ENCODE results near the gene KIF4A. TPM values are rescaled to one million over a fixed set of nuclear protein-coding genes. Genes with fewer than 3 reads are reported as not detected.

Gene KIF4A
- total RNA-seq, 1 experiment from 2014 or later = 36.2 TPM

DNA sequence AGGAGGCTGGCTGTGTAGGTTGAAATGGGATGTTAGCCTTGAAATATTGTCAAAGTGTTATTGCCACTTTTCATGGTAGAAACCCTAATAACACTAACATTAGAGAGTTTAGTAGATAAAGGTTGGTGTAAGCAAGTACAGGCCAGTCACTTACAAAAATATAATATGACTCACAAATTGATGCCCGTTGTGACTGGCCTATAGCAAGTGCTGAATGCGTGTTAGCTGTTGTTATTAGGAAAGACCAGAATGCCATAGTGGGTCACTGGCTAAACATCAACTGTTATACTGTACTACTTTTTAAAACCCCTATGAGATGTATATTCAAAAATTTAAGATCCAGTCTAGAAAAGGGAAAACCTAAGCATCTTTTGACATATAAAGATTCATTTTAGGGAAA lies 112.8 kb downstream of the KIF4A start:
- H3K27ac Mint-ChIP-seq = no peak overlapping the region
- H3K36me3 Mint-ChIP-seq = peaks cover 34% of the 10 kb centered on the region
- no peak for DNase-seq (ENCODE audit: low spot score)
- CTCF ChIA-PET = no interaction called here
- no peak for ATAC-seq
- POLR2A ChIA-PET = no interaction called here
- H3K9me3 Mint-ChIP-seq = no peaks in the 10 kb centered on the region
- no peaks in the 10 kb centered on the region for H3K4me1 Mint-ChIP-seq
- TF ChIP-seq ZBTB21 (CRISPR knock-in tag; IDR thresholded peaks at IDR 0.05; ENCODE audit: borderline replicate concordance) (no peak), CBFB (CRISPR knock-in tag; IDR thresholded peaks at IDR 0.05; ENCODE audit: low read depth) (no peak), RORB (CRISPR knock-in tag; IDR thresholded peaks at IDR 0.05) (no peak), NFYB (CRISPR knock-in tag; conservative IDR thresholded peaks at IDR 0.05; ENCODE audit: low read depth) (no peak), E2F4 (CRISPR knock-in tag; IDR thresholded peaks at IDR 0.05; ENCODE audit: borderline replicate concordance, low read depth) (no peak), SMAD4 (CRISPR knock-in tag; IDR thresholded peaks at IDR 0.05) (no peak), EMX1 (CRISPR knock-in tag; IDR thresholded peaks at IDR 0.05) (no peak), SMAD3 (CRISPR knock-in tag; IDR thresholded peaks at IDR 0.05; ENCODE audit: borderline replicate concordance) (no peak), ZNF121 (CRISPR knock-in tag; IDR thresholded peaks at IDR 0.05) (no peak)
- TF ChIP-seq, protein P1, sequence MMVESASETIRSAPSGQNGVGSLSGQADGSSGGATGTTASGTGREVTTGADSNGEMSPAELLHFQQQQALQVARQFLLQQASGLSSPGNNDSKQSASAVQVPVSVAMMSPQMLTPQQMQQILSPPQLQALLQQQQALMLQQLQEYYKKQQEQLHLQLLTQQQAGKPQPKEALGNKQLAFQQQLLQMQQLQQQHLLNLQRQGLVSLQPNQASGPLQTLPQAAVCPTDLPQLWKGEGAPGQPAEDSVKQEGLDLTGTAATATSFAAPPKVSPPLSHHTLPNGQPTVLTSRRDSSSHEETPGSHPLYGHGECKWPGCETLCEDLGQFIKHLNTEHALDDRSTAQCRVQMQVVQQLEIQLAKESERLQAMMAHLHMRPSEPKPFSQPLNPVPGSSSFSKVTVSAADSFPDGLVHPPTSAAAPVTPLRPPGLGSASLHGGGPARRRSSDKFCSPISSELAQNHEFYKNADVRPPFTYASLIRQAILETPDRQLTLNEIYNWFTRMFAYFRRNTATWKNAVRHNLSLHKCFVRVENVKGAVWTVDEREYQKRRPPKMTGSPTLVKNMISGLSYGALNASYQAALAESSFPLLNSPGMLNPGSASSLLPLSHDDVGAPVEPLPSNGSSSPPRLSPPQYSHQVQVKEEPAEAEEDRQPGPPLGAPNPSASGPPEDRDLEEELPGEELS (CRISPR knock-in tag; IDR thresholded peaks at IDR 0.05) = no peak
- TF ChIP-seq, protein P2, sequence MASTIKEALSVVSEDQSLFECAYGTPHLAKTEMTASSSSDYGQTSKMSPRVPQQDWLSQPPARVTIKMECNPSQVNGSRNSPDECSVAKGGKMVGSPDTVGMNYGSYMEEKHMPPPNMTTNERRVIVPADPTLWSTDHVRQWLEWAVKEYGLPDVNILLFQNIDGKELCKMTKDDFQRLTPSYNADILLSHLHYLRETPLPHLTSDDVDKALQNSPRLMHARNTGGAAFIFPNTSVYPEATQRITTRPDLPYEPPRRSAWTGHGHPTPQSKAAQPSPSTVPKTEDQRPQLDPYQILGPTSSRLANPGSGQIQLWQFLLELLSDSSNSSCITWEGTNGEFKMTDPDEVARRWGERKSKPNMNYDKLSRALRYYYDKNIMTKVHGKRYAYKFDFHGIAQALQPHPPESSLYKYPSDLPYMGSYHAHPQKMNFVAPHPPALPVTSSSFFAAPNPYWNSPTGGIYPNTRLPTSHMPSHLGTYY (CRISPR knock-in tag; IDR thresholded peaks at IDR 0.05) = no peak
- H3K27me3 Mint-ChIP-seq (ENCODE audit: low read depth) = no peaks in the 10 kb centered on the region
- no peak overlapping the region for H3K4me3 Mint-ChIP-seq

DNA sequence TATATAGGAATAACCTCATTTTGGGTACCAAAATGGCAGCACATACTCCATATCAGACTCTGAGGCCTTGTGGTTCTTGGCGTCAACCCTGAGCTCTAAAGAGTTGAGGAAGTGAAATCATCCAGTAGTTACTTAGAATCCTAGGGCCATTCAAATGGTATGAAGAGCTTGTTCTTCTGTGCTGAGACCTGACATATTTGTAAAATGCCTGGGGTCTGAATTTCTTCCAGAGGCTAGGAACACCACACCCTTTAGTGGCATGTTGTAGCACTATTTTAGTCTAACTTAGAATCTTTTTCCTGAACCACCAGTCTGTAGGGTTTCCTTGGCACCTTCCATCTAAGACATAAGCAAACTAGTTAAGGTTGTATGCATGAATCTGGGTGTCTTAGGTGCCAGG lies 115.1 kb downstream of the KIF4A start:
- H3K9me3 Mint-ChIP-seq = no peaks in the 10 kb centered on the region
- H3K4me1 Mint-ChIP-seq = no peaks in the 10 kb centered on the region
- peaks cover 40% of the 10 kb centered on the region for H3K36me3 Mint-ChIP-seq
- TF ChIP-seq TEAD1 (CRISPR knock-in tag; IDR thresholded peaks at IDR 0.05) = no peak
- no peaks in the 10 kb centered on the region for H3K27me3 Mint-ChIP-seq (ENCODE audit: low read depth)
- H3K4me3 Mint-ChIP-seq = no peak overlapping the region
- no peak for ATAC-seq
- ChIA-PET POLR2A (no interaction called here), CTCF (no interaction called here)
- no peak overlapping the region for H3K27ac Mint-ChIP-seq
- DNase-seq (ENCODE audit: low spot score) = no peak

DNA sequence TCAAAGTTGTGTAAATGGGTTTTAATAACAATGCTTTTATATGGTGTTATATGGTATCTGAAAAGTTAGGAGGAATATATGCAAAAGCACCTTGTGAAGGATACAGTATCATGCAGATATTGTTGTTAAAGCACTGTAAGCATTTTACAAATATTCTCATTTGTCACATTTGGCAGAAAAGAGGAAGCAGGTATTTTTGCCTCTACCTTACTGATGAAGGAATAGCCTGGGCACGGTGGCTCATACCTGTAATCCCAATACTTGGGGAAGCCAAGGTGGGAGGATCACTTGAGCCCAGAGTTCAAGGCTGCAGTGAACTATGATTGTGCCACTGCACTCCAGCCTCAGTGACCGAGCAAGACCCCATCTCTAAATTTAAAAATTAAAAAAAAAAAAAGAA lies 121.0 kb downstream of the KIF4A start:
- ChIA-PET CTCF (no interaction called here), POLR2A (no interaction called here)
- no peak overlapping the region for H3K4me3 Mint-ChIP-seq
- ATAC-seq (no peak), DNase-seq (ENCODE audit: low spot score) (no peak)
- H3K9me3 Mint-ChIP-seq = no peaks in the 10 kb centered on the region
- TF ChIP-seq ZSCAN18 (CRISPR knock-in tag; IDR thresholded peaks at IDR 0.05) (no peak), GTF2I (CRISPR knock-in tag; conservative IDR thresholded peaks at IDR 0.05) (no peak), ZNF317 (CRISPR knock-in tag; IDR thresholded peaks at IDR 0.05; ENCODE audit: borderline replicate concordance, low read depth) (no peak)
- TF ChIP-seq, protein P1 (CRISPR knock-in tag; IDR thresholded peaks at IDR 0.05) = no peak
- H3K36me3 Mint-ChIP-seq = peaks cover 20% of the 10 kb centered on the region
- H3K27ac Mint-ChIP-seq = no peak overlapping the region
- no peaks in the 10 kb centered on the region for H3K27me3 Mint-ChIP-seq (ENCODE audit: low read depth)
- H3K4me1 Mint-ChIP-seq = no peaks in the 10 kb centered on the region
